ENCODE results near the gene CYS1. TPM values are rescaled to one million over a fixed set of nuclear protein-coding genes. Genes with fewer than 3 reads are reported as not detected.

CYS1 gene
- total and polyA plus RNA-seq, 2 of the 13 experiments (the other 11 are each of a cell fraction or from before 2014, with no cell fraction given) = 0.04 TPM; not detected in 1

DNA sequence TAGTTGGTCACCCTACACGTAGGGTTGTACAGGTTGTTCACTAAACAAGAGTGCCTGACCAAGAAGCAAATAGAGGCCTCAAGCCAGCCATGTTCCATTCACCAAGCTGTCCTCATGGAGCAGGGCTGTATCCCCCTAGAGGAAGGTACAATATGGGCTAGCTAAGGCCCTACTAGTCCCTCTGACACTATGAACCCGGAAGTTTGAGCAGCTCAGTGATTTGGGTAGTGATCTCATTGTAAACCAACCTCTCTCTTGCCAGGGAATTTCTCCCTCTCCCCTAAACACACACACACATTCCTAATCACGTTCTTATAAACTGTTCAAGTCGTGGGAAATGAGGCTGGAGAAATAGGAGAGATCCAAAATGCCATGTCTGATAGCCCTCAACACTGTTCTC is 6.7 kb upstream of the CYS1 start (continued):
- no peak for TF ChIP-seq HNF4A (CRISPR knock-in tag; IDR thresholded peaks at IDR 0.05)
- no peak for TF ChIP-seq NCOA2 (CRISPR knock-in tag; IDR thresholded peaks at IDR 0.05)
- no peak for TF ChIP-seq ZNF557 (CRISPR knock-in tag; IDR thresholded peaks at IDR 0.05)
- no peak for TF ChIP-seq ZNF414 (CRISPR knock-in tag; IDR thresholded peaks at IDR 0.05)
- TF ChIP-seq, protein P1, sequence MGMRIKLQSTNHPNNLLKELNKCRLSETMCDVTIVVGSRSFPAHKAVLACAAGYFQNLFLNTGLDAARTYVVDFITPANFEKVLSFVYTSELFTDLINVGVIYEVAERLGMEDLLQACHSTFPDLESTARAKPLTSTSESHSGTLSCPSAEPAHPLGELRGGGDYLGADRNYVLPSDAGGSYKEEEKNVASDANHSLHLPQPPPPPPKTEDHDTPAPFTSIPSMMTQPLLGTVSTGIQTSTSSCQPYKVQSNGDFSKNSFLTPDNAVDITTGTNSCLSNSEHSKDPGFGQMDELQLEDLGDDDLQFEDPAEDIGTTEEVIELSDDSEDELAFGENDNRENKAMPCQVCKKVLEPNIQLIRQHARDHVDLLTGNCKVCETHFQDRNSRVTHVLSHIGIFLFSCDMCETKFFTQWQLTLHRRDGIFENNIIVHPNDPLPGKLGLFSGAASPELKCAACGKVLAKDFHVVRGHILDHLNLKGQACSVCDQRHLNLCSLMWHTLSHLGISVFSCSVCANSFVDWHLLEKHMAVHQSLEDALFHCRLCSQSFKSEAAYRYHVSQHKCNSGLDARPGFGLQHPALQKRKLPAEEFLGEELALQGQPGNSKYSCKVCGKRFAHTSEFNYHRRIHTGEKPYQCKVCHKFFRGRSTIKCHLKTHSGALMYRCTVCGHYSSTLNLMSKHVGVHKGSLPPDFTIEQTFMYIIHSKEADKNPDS (CRISPR knock-in tag; IDR thresholded peaks at IDR 0.05) = no peak
- TF ChIP-seq ELF1 (CRISPR knock-in tag; IDR thresholded peaks at IDR 0.05) = peak; percentile 78

GRCh38 chr2:10085668-10086059 is 5.5 kb upstream of the CYS1 start:
- in situ Hi-C loops (cut with HindIII; ENCODE audit: extremely low pct_ligation_motif_present, low pct_unique_long_range_greater_than_20kb) = no loop called here
- ChIA-PET CTCF (ENCODE audit: low intra/inter-chr PET ratio, low total read pairs) (no interaction called here), POLR2A (interaction anchor here (1.2 kb wide), 1 partner anchor 13 kb away, joined by 4 read pairs; no protein-coding TSS in a partner anchor)
- H3K9me3 ChIP-seq (ENCODE audit: low read length) = no peaks in the 10 kb centered on the region
- intact Hi-C loops (cut with micrococcal nuclease; ENCODE audit: unreplicated experiment) = no loop called here
- H3K9ac ChIP-seq (ENCODE audit: insufficient read depth, low read depth, low read length) = no peak overlapping the region
- TF ChIP-seq MTF1 (CRISPR knock-in tag; IDR thresholded peaks at IDR 0.05) (no peak), BCLAF1 (IDR thresholded peaks at IDR 0.05) (no peak), ZNF629 (CRISPR knock-in tag; conservative IDR thresholded peaks at IDR 0.05) (peak; percentile 80), STAT5B (CRISPR knock-in tag; IDR thresholded peaks at IDR 0.05) (no peak), ZMYM3 (CRISPR knock-in tag; IDR thresholded peaks at IDR 0.05) (peak; percentile 62; the same call in 1 of the 2 replicates), ZNF24 (IDR thresholded peaks at IDR 0.05) (no peak)
- TF ChIP-seq, protein P2, sequence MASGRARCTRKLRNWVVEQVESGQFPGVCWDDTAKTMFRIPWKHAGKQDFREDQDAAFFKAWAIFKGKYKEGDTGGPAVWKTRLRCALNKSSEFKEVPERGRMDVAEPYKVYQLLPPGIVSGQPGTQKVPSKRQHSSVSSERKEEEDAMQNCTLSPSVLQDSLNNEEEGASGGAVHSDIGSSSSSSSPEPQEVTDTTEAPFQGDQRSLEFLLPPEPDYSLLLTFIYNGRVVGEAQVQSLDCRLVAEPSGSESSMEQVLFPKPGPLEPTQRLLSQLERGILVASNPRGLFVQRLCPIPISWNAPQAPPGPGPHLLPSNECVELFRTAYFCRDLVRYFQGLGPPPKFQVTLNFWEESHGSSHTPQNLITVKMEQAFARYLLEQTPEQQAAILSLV (CRISPR knock-in tag; IDR thresholded peaks at IDR 0.05; ENCODE audit: borderline replicate concordance) = no peak
- H3K79me2 ChIP-seq (ENCODE audit: insufficient read depth, low read length) = no peaks in the 10 kb centered on the region
- no peak overlapping the region for H3K4me3 ChIP-seq (replicated peaks in 1 of 3; ENCODE audit: insufficient read depth in 1 of 3, low read depth in 2 of 3, low read length in 3 of 3)
- H2AFZ ChIP-seq (ENCODE audit: low read length) = no peak overlapping the region
- H3K27me3 ChIP-seq (ENCODE audit: control insufficient read depth in 1 of 2, insufficient read depth in 2 of 2, low read length in 2 of 2) = peaks cover 7 to 40% of the 10 kb centered on the region in 2 experiments; a peak in 4 of 5 replicates
- ATAC-seq (peak; percentile 53), DNase-seq (ENCODE audit: low spot score) (no peak), FAIRE-seq (no peak)
- no peaks in the 10 kb centered on the region for H3K36me3 ChIP-seq (replicated peaks in 1 of 2; ENCODE audit: control insufficient read depth in 1 of 2, insufficient read depth in 2 of 2, low read length in 2 of 2)
- WGBS (ENCODE audit: low lambda C conversion rate) = 4% methylated on average over 11 of the region's 11 CpGs
- H4K20me1 ChIP-seq (ENCODE audit: insufficient read depth, low read length) = no peaks in the 10 kb centered on the region
- peaks cover 26% of the 10 kb centered on the region for H3K4me1 ChIP-seq (ENCODE audit: insufficient read depth, low read length)
- no TSS peak for BruUV-seq (replicated peaks)
- no peak overlapping the region for H3K27ac ChIP-seq (ENCODE audit: extremely low read length, insufficient read depth, low read length)
- H3K4me2 ChIP-seq (ENCODE audit: low read depth, low read length) = peak overlapping the region; percentile 51

All from HepG2 (cell line).